NCI-H128 (cell line): ENCODE measurements around the gene CHAF1A.

ENCODE experiments used
- DNase-seq: peaks from one replicate; lab custom pipeline; 2025; ENCODE audit not compliant: unreplicated experiment; lab: John Stamatoyannopoulos, UW

The CHAF1A gene

GRCh38 chr19:4487572-4487971, 85.1 kb downstream of the CHAF1A start:
- DNase-seq: no peak

- no peak for DNase-seq
Measured at GRCh38 chr19:4488496-4488895, 86.1 kb downstream of the CHAF1A start.

- no peak for DNase-seq
Measured at GRCh38 chr19:4491446-4491845, 89.0 kb downstream of the CHAF1A start.

GRCh38 chr19:4492337-4493103, 90.1 kb downstream of the CHAF1A start:
- DNase-seq: no peak
